Measurements from ENCODE around the gene KLB. TPM values are rescaled to one million over a fixed set of nuclear protein-coding genes. Genes with fewer than 3 reads are reported as not detected.
A peak's percentile ranks its signal among the peaks of the same experiment; 100 is the strongest.

KLB gene
- total RNA-seq, 6 experiments from 2014 or later = not detected

GRCh38 chr4:39470402-39470801, 63.7 kb downstream of the KLB start:
- H3K27ac Mint-ChIP-seq = no peak overlapping the region
- H3K36me3 Mint-ChIP-seq (ENCODE audit: low read depth) = no peaks in the 10 kb centered on the region
- no peaks in the 10 kb centered on the region for H3K9me3 Mint-ChIP-seq
- H3K4me1 Mint-ChIP-seq (ENCODE audit: low read depth) = peaks cover 10% of the 10 kb centered on the region
- H3K4me3 Mint-ChIP-seq = no peak overlapping the region
- TF ChIP-seq CTCF (IDR thresholded peaks at IDR 0.05) = no peak
- no peak for DNase-seq
- no peaks in the 10 kb centered on the region for H3K27me3 Mint-ChIP-seq (ENCODE audit: insufficient read depth)

GRCh38 chr4:39472396-39472795, 65.7 kb downstream of the KLB start:
- no peak for DNase-seq
- Mint-ChIP-seq H3K27ac (no peak overlapping the region), H3K27me3 (ENCODE audit: insufficient read depth) (no peaks in the 10 kb centered on the region), H3K9me3 (no peaks in the 10 kb centered on the region), H3K4me3 (no peak overlapping the region), H3K4me1 (ENCODE audit: low read depth) (peaks cover 19% of the 10 kb centered on the region), H3K36me3 (ENCODE audit: low read depth) (no peaks in the 10 kb centered on the region)
- TF ChIP-seq CTCF (IDR thresholded peaks at IDR 0.05) = no peak

- H3K27ac Mint-ChIP-seq = no peak overlapping the region
Observed at GRCh38 chr4:39476187-39476895, 69.6 kb downstream of the KLB start.

GRCh38 chr4:39480251-39480650, 73.5 kb downstream of the KLB start:
- TF ChIP-seq CTCF (IDR thresholded peaks at IDR 0.05) = no peak
- no peak overlapping the region for H3K27ac Mint-ChIP-seq
- no peak for DNase-seq
- peaks cover 9% of the 10 kb centered on the region; the same call in 1 of the 2 replicates for H3K4me1 Mint-ChIP-seq (ENCODE audit: low read depth)
- H3K9me3 Mint-ChIP-seq = peaks cover 10% of the 10 kb centered on the region
- no peak overlapping the region for H3K4me3 Mint-ChIP-seq
- no peaks in the 10 kb centered on the region; the same call in none of the 2 replicates for H3K27me3 Mint-ChIP-seq (ENCODE audit: insufficient read depth)
- H3K36me3 Mint-ChIP-seq (ENCODE audit: low read depth) = peaks cover 10% of the 10 kb centered on the region; the same call in 1 of the 2 replicates

More at GRCh38 chr4:39476187-39476895, 69.6 kb downstream of the KLB start:
- no peak for TF ChIP-seq CTCF (IDR thresholded peaks at IDR 0.05)
- no peaks in the 10 kb centered on the region for H3K27me3 Mint-ChIP-seq (ENCODE audit: insufficient read depth)
- no peaks in the 10 kb centered on the region for H3K36me3 Mint-ChIP-seq (ENCODE audit: low read depth)
- H3K9me3 Mint-ChIP-seq = no peaks in the 10 kb centered on the region
- H3K4me3 Mint-ChIP-seq = no peak overlapping the region
- DNase-seq = peak; percentile 32
- H3K4me1 Mint-ChIP-seq (ENCODE audit: low read depth) = peaks cover 9% of the 10 kb centered on the region; the same call in 1 of the 2 replicates

- H3K4me1 Mint-ChIP-seq (ENCODE audit: low read depth) = peaks cover 7% of the 10 kb centered on the region; the same call in 1 of the 2 replicates
- peaks cover 10% of the 10 kb centered on the region for H3K9me3 Mint-ChIP-seq
- H3K4me3 Mint-ChIP-seq = no peak overlapping the region
- TF ChIP-seq CTCF (IDR thresholded peaks at IDR 0.05) = no peak
- no peaks in the 10 kb centered on the region; the same call in none of the 2 replicates for H3K27me3 Mint-ChIP-seq (ENCODE audit: insufficient read depth)
- no peak overlapping the region for H3K27ac Mint-ChIP-seq
- peaks cover 10% of the 10 kb centered on the region; the same call in 1 of the 2 replicates for H3K36me3 Mint-ChIP-seq (ENCODE audit: low read depth)
- DNase-seq = no peak
Observed at GRCh38 chr4:39480902-39481695, 74.4 kb downstream of the KLB start.

All from HFFc6 (cell line).